Measurements from ENCODE around the gene SLC22A23.

DNA sequence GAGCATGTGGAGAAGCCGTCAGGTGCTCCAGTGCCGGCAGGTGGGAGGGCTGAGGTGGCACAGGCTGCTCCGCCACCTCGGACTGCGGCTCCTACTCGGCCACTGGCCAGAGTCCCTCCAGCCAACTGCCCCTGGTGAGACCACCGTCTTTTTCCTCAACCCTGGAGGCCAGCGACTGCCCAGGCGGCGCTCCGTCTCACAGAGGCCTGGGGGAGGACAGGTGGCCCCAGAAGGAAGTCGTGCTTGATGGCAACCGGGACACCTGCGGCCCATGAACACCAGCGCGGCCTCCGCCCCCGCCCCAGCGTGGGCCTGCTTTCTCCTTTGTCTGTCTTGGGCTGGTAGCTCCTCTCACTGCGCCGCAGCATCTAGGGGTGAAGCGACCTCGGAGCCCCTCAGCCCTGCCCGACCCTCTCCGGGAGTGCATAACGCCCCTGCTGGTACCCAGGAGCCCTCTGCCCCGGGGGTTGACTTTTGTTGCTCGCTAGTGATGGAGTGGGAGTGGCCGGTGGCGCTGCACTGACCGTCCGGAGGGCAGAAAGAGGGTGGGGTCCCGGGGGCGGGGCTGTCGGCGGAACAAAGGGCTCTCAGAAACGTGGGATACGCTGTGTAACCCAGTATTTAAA is 228.7 kb downstream of the SLC22A23 start:
- TF ChIP-seq, protein P1, sequence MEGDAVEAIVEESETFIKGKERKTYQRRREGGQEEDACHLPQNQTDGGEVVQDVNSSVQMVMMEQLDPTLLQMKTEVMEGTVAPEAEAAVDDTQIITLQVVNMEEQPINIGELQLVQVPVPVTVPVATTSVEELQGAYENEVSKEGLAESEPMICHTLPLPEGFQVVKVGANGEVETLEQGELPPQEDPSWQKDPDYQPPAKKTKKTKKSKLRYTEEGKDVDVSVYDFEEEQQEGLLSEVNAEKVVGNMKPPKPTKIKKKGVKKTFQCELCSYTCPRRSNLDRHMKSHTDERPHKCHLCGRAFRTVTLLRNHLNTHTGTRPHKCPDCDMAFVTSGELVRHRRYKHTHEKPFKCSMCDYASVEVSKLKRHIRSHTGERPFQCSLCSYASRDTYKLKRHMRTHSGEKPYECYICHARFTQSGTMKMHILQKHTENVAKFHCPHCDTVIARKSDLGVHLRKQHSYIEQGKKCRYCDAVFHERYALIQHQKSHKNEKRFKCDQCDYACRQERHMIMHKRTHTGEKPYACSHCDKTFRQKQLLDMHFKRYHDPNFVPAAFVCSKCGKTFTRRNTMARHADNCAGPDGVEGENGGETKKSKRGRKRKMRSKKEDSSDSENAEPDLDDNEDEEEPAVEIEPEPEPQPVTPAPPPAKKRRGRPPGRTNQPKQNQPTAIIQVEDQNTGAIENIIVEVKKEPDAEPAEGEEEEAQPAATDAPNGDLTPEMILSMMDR (IDR thresholded peaks at IDR 0.05) = no peak
- TF ChIP-seq POLR2AphosphoS5 (IDR thresholded peaks at IDR 0.05) = no peak

Measured in esophagus muscularis mucosa (tissue), 3 donors.